BLaER1 treated with 17β-estradiol and CSF1 and Interleukin-3, amounts not matched to agents 10 nM and 100 nM (cell line): ENCODE data around the gene SPNS2.

Experiments used
- H3K27ac ChIP-seq, 11 experiments: shearing (Covaris generic); formaldehyde crosslinking; 2 replicates each; pipeline ENCODE4 v1.8.1; 2022
- H3K27me3 ChIP-seq, 11 experiments: shearing (Covaris generic); formaldehyde crosslinking; 2 replicates each; pipeline ENCODE4 v1.8.1; 2022
- H3K36me3 ChIP-seq, 11 experiments: shearing (Covaris generic); formaldehyde crosslinking; 2 replicates each; pipeline ENCODE4 v1.8.1; 2022
- H3K4me1 ChIP-seq, 10 experiments: shearing (Covaris generic); formaldehyde crosslinking; 2 replicates each; pipeline ENCODE4 v1.8.1; 2022
- H3K4me2 ChIP-seq, 11 experiments: shearing (Covaris generic); formaldehyde crosslinking; 2 replicates each; pipeline ENCODE4 v1.8.1; 2022
- H3K4me3 ChIP-seq, 10 experiments: shearing (Covaris generic); formaldehyde crosslinking; 2 replicates each; pipeline ENCODE4 v1.8.1; 2022
- H3K9ac ChIP-seq, 11 experiments: shearing (Covaris generic); formaldehyde crosslinking; 2 replicates each; pipeline ENCODE4 v1.8.1; 2022
- H3K9me3 ChIP-seq, 11 experiments: shearing (Covaris generic); formaldehyde crosslinking; replicated peaks in 1 of 11; 2 replicates each; pipeline ENCODE4 v1.8.1; 2022
- H4K20me1 ChIP-seq, 11 experiments: shearing (Covaris generic); formaldehyde crosslinking; 2 replicates each; pipeline ENCODE4 v1.8.1; 2022
- Cebpa-rat ChIP-seq, 11 experiments: shearing (Covaris generic); IDR thresholded peaks; 2 replicates each; pipeline ENCODE4 v1.8.1; 2022

Gene SPNS2

GRCh38 chr17:4550534-4551039, 51.9 kb downstream of the SPNS2 start:
- Histone ChIP-seq H3K36me3 (peaks cover 74 to 87% (median 85%) of the 10 kb centered on the region in 11 experiments), H3K9ac (peak overlapping the region in 1 of 11 experiments; percentile 8; a peak in 2 of 22 replicates), H3K4me1 (peaks cover 12 to 17% (median 17%) of the 10 kb centered on the region in 10 experiments), H3K4me3 (no peak overlapping the region), H3K27me3 (no peaks in the 10 kb centered on the region), H3K4me2 (no peak overlapping the region), H3K9me3 (no peaks in the 10 kb centered on the region), H4K20me1 (peaks cover 0 to 93% (median 70%) of the 10 kb centered on the region in 11 experiments; a peak in 18 of 22 replicates), H3K27ac (no peak overlapping the region)
- TF ChIP-seq Cebpa-rat (IDR thresholded peaks at IDR 0.05), result no peak

- no peaks in the 10 kb centered on the region for H3K9me3 ChIP-seq
- no peak for TF ChIP-seq Cebpa-rat (IDR thresholded peaks at IDR 0.05)
- no peak overlapping the region for H3K27ac ChIP-seq
- H3K4me3 ChIP-seq, result no peak overlapping the region
- peaks cover 0 to 87% (median 67%) of the 10 kb centered on the region in 11 experiments; a peak in 18 of 22 replicates for H4K20me1 ChIP-seq
- H3K4me2 ChIP-seq, result no peak overlapping the region
- H3K36me3 ChIP-seq, result peaks cover 71 to 82% (median 79%) of the 10 kb centered on the region in 11 experiments
- peaks cover 18 to 23% (median 22%) of the 10 kb centered on the region in 10 experiments for H3K4me1 ChIP-seq
- H3K9ac ChIP-seq, result no peak overlapping the region
- H3K27me3 ChIP-seq, result no peaks in the 10 kb centered on the region
Observed at GRCh38 chr17:4551141-4551540, 52.5 kb downstream of the SPNS2 start.

DNA sequence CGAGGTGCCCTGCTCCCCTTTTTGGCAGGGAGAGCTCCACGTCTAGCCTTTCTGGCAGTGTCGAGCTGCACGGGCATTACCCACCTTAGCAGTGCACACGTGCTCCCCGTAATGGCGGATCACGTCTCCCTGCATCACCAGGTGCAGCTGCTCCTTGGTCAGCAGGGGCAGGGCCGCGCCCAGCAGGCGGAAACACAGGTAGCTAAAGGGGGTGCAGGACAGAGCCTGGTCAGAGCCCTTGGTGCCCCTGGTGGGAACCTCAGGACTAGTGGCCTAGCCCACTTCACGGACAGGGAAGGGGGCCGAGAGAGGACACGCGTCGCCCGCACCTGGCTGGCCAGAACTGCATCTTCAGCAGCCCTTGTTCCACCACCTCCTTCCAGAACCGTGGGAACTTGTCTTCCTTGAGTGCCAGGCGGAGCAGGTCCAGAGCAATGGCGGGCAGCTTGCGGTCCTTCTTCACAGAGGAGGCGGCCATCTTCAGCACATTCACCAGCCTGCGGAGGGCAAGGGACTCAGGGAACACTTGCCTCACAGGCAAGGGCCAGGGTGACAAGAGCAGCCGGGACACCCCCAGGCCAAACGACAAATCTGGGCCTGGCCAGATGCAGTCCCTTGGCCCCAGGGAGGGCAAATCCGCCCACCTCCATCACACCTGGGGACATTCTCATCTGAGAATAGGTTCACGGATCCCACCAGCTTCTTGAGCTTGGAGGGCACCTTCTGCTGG, 53.3 kb downstream of the SPNS2 start:
- H3K4me2 ChIP-seq, result no peak overlapping the region
- no peak for TF ChIP-seq Cebpa-rat (IDR thresholded peaks at IDR 0.05)
- H4K20me1 ChIP-seq, result peaks cover 0 to 79% (median 66%) of the 10 kb centered on the region in 11 experiments; a peak in 18 of 22 replicates
- no peak overlapping the region for H3K9ac ChIP-seq
- H3K4me1 ChIP-seq, result peaks cover 24 to 31% (median 28%) of the 10 kb centered on the region in 10 experiments
- H3K9me3 ChIP-seq, result no peaks in the 10 kb centered on the region
- no peak overlapping the region for H3K4me3 ChIP-seq
- H3K36me3 ChIP-seq, result peaks cover 63 to 74% (median 71%) of the 10 kb centered on the region in 11 experiments
- H3K27ac ChIP-seq, result no peak overlapping the region
- H3K27me3 ChIP-seq, result no peaks in the 10 kb centered on the region

DNA sequence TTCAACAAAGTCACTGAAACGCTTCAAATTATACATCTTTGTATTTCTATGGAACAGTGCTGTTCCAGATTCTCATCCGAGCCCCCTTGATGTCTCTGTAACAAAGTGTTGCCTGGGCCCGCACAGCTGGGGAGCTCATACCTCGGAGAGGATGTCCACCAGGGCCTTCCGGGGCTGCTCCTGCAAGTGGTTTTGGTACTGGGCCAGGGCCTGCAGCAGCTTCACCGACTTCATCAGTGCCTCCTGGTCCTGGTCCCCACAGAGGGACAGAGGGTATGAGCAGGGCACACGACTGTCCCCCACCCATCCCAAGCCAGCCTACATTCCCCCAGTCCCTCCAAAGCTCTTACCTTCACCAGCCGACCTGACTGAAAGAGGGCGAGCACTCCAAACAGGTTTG, 55.0 kb downstream of the SPNS2 start:
- peak overlapping the region; percentile 77 to 92 (median 87) for H3K9ac ChIP-seq
- no peaks in the 10 kb centered on the region for H3K9me3 ChIP-seq
- H3K36me3 ChIP-seq, result peaks cover 45 to 57% (median 54%) of the 10 kb centered on the region in 11 experiments
- H3K27ac ChIP-seq, result peak overlapping the region in 3 of 11 experiments; percentile 85 to 89 (median 87); a peak in 6 of 22 replicates
- peak overlapping the region; percentile 90 to 98 (median 95) for H3K4me2 ChIP-seq
- H4K20me1 ChIP-seq, result peaks cover 0 to 62% (median 49%) of the 10 kb centered on the region in 11 experiments; a peak in 18 of 22 replicates
- H3K4me3 ChIP-seq, result peak overlapping the region; percentile 78 to 97 (median 92)
- no peaks in the 10 kb centered on the region for H3K27me3 ChIP-seq
- peaks cover 24 to 31% (median 28%) of the 10 kb centered on the region in 10 experiments for H3K4me1 ChIP-seq
- TF ChIP-seq Cebpa-rat (IDR thresholded peaks at IDR 0.05), result no peak

- peak overlapping the region in 10 of 11 experiments; percentile 45 to 90 (median 86); a peak in 21 of 22 replicates for H3K27ac ChIP-seq
- no peaks in the 10 kb centered on the region for H3K9me3 ChIP-seq
- no peak for TF ChIP-seq Cebpa-rat (IDR thresholded peaks at IDR 0.05)
- H3K4me3 ChIP-seq, result peak overlapping the region; percentile 78 to 97 (median 92)
- H3K4me2 ChIP-seq, result peak overlapping the region; percentile 90 to 98 (median 95)
- H3K27me3 ChIP-seq, result no peaks in the 10 kb centered on the region
- peaks cover 24 to 35% (median 28%) of the 10 kb centered on the region in 10 experiments for H3K4me1 ChIP-seq
- peaks cover 0 to 53% (median 41%) of the 10 kb centered on the region in 11 experiments; a peak in 18 of 22 replicates for H4K20me1 ChIP-seq
- H3K36me3 ChIP-seq, result peaks cover 37 to 48% (median 46%) of the 10 kb centered on the region in 11 experiments
- H3K9ac ChIP-seq, result peak overlapping the region; percentile 77 to 92 (median 87)
Observed at GRCh38 chr17:4554441-4554996, 55.8 kb downstream of the SPNS2 start.

DNA sequence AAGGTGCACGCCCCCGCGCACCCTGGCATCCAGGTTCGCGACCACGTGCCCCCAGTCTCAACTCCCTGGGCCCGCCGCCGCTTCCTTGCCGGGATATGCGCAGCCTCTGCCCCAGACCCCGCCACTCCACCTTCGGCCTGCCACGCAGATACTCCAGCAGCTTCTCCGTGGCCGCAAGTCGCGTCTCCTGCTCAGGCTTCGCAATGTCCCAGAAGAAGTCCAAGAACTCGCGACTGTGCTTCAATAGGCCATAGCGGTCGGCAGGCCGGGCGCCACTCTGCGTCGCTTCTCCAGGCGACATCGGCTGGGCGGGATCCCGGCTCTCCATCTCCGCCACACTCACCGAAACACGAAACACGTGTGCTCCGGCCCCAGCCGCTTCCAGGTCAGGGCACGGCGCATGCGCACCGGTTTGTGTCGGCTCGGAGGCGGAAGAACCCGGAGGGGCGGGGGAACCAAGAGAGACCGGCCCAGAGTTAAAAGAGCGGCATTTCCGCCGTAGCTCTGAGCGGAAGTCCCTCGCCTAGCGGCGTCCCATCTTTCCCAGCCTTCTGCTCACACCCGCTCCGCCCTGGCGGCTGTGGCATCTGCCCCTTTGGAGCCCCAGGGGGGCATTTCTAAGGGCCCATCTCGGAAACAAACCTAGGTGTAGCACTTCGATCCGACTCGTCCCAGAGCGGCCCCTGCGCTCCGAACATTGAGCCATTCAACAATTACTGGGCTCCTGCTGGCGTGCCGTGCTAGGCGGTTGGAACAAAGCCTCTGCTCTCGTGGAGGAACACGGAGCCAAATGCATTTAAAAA, 56.5 kb downstream of the SPNS2 start, which contains the start of gene MYBBP1A:
MYBBP1A (minus strand) TSS at position 388 of the 803 bp plus-strand sequence; CDS start at position 328, 60 bp downstream.
- Histone ChIP-seq H4K20me1 (peaks cover 0 to 47% (median 34%) of the 10 kb centered on the region in 11 experiments; a peak in 18 of 22 replicates), H3K9me3 (no peaks in the 10 kb centered on the region), H3K4me1 (peaks cover 24 to 41% (median 35%) of the 10 kb centered on the region in 10 experiments), H3K4me2 (peak within 1 kb of the TSS; percentile 90 to 98 (median 95)), H3K27me3 (no peaks in the 10 kb centered on the region), H3K36me3 (peaks cover 30 to 41% (median 39%) of the 10 kb centered on the region in 11 experiments), H3K27ac (peak within 1 kb of the TSS; percentile 57 to 90 (median 85); a peak in 21 of 22 replicates), H3K4me3 (peak within 1 kb of the TSS; percentile 78 to 97 (median 92)), H3K9ac (peak within 1 kb of the TSS; percentile 77 to 92 (median 87))
- TF ChIP-seq Cebpa-rat (IDR thresholded peaks at IDR 0.05), result no peak

- no peaks in the 10 kb centered on the region for H3K9me3 ChIP-seq
- peaks cover 21 to 32% (median 30%) of the 10 kb centered on the region in 11 experiments for H3K36me3 ChIP-seq
- peak overlapping the region; percentile 82 to 98 (median 95) for H3K4me2 ChIP-seq
- H3K27ac ChIP-seq, result peak overlapping the region; percentile 57 to 90 (median 85); a peak in 21 of 22 replicates
- no peaks in the 10 kb centered on the region for H3K27me3 ChIP-seq
- TF ChIP-seq Cebpa-rat (IDR thresholded peaks at IDR 0.05), result no peak
- peaks cover 24 to 51% (median 44%) of the 10 kb centered on the region in 10 experiments for H3K4me1 ChIP-seq
- H4K20me1 ChIP-seq, result peaks cover 0 to 37% (median 25%) of the 10 kb centered on the region in 11 experiments; a peak in 13 of 22 replicates
- peak overlapping the region; percentile 78 to 97 (median 92) for H3K4me3 ChIP-seq
- peak overlapping the region; percentile 72 to 92 (median 87); a peak in 21 of 22 replicates for H3K9ac ChIP-seq
Observed at GRCh38 chr17:4555873-4556759, 57.4 kb downstream of the SPNS2 start.
